ENCODE data around the gene PDZRN3. TPM values are rescaled to one million over a fixed set of nuclear protein-coding genes. Genes with fewer than 3 reads are reported as not detected.

PDZRN3 gene
- total RNA-seq, 1 experiment from 2014 or later = 19.2 TPM

- Histone ChIP-seq H3K9me3 (no peaks in the 10 kb centered on the region), H3K4me3 (no peak overlapping the region), H3K27me3 (no peaks in the 10 kb centered on the region), H3K36me3 (peaks cover 13% of the 10 kb centered on the region)
- no peak for DNase-seq
These were observed 20.3 kb downstream of the PDZRN3 start for GRCh38 chr3:73604451-73604850.

GRCh38 chr3:73603762-73604171 is 21.0 kb downstream of the PDZRN3 start:
- no peak for DNase-seq
- no peak overlapping the region for H3K4me3 ChIP-seq
- H3K36me3 ChIP-seq = peaks cover 19% of the 10 kb centered on the region
- no peaks in the 10 kb centered on the region for H3K27me3 ChIP-seq
- no peaks in the 10 kb centered on the region for H3K9me3 ChIP-seq

GRCh38 chr3:73602170-73602569 is 22.6 kb downstream of the PDZRN3 start:
- DNase-seq = peak; percentile 84

GRCh38 chr3:73601481-73601880 is 23.3 kb downstream of the PDZRN3 start:
- Histone ChIP-seq H3K9me3 (no peaks in the 10 kb centered on the region), H3K27me3 (no peaks in the 10 kb centered on the region), H3K4me3 (no peak overlapping the region), H3K36me3 (peaks cover 23% of the 10 kb centered on the region)
- no peak for DNase-seq

More at GRCh38 chr3:73602170-73602569, 22.6 kb downstream of the PDZRN3 start:
- Histone ChIP-seq H3K27me3 (no peaks in the 10 kb centered on the region), H3K9me3 (no peaks in the 10 kb centered on the region), H3K36me3 (peaks cover 20% of the 10 kb centered on the region), H3K4me3 (no peak overlapping the region)

GRCh38 chr3:73601011-73601410 is 23.7 kb downstream of the PDZRN3 start:
- no peak for DNase-seq
- peaks cover 28% of the 10 kb centered on the region for H3K36me3 ChIP-seq
- no peaks in the 10 kb centered on the region for H3K27me3 ChIP-seq
- no peaks in the 10 kb centered on the region for H3K9me3 ChIP-seq
- H3K4me3 ChIP-seq = no peak overlapping the region

- Histone ChIP-seq H3K36me3 (peaks cover 33% of the 10 kb centered on the region), H3K9me3 (0 out of 2 replicates have a peak, but pooled peaks cover 2% of the 10 kb centered on the region), H3K27me3 (no peaks in the 10 kb centered on the region), H3K4me3 (no peak overlapping the region)
- DNase-seq = peak; percentile 32
These were observed 24.3 kb downstream of the PDZRN3 start for GRCh38 chr3:73600293-73600938.

- Histone ChIP-seq H3K4me3 (no peak overlapping the region), H3K27me3 (no peaks in the 10 kb centered on the region), H3K36me3 (peaks cover 33% of the 10 kb centered on the region), H3K9me3 (0 out of 2 replicates have a peak, but pooled peaks cover 2% of the 10 kb centered on the region)
- DNase-seq = no peak
These were observed 25.1 kb downstream of the PDZRN3 start for GRCh38 chr3:73599605-73600004.

GRCh38 chr3:73597476-73597875 is 27.3 kb downstream of the PDZRN3 start:
- DNase-seq = no peak
- peaks cover 30% of the 10 kb centered on the region for H3K36me3 ChIP-seq
- no peak overlapping the region for H3K4me3 ChIP-seq
- 0 out of 2 replicates have a peak, but pooled peaks cover 2% of the 10 kb centered on the region for H3K9me3 ChIP-seq
- no peaks in the 10 kb centered on the region for H3K27me3 ChIP-seq

- H3K4me3 ChIP-seq = no peak overlapping the region
- peaks cover 18% of the 10 kb centered on the region for H3K36me3 ChIP-seq
- 0 out of 2 replicates have a peak, but pooled peaks cover 2% of the 10 kb centered on the region for H3K9me3 ChIP-seq
- no peak for DNase-seq
- no peaks in the 10 kb centered on the region for H3K27me3 ChIP-seq
These were observed 32.3 kb downstream of the PDZRN3 start for GRCh38 chr3:73592154-73593144.

GRCh38 chr3:73591286-73591800 is 33.4 kb downstream of the PDZRN3 start:
- H3K9me3 ChIP-seq = 0 out of 2 replicates have a peak, but pooled peaks cover 2% of the 10 kb centered on the region
- H3K4me3 ChIP-seq = no peak overlapping the region
- no peak for DNase-seq
- peaks cover 14% of the 10 kb centered on the region for H3K36me3 ChIP-seq
- no peaks in the 10 kb centered on the region for H3K27me3 ChIP-seq

- H3K9me3 ChIP-seq = no peaks in the 10 kb centered on the region
- peaks cover 5% of the 10 kb centered on the region for H3K36me3 ChIP-seq
- no peaks in the 10 kb centered on the region for H3K27me3 ChIP-seq
- H3K4me3 ChIP-seq = no peak overlapping the region
- no peak for DNase-seq
These were observed 38.1 kb downstream of the PDZRN3 start for GRCh38 chr3:73586628-73587027.

- Histone ChIP-seq H3K27me3 (no peaks in the 10 kb centered on the region), H3K36me3 (peaks cover 5% of the 10 kb centered on the region), H3K4me3 (no peak overlapping the region), H3K9me3 (no peaks in the 10 kb centered on the region)
- DNase-seq = no peak
These were observed 38.6 kb downstream of the PDZRN3 start for GRCh38 chr3:73586190-73586589.

GRCh38 chr3:73584873-73585272 is 39.9 kb downstream of the PDZRN3 start:
- H3K27me3 ChIP-seq = no peaks in the 10 kb centered on the region
- H3K4me3 ChIP-seq = no peak overlapping the region
- DNase-seq = no peak
- H3K9me3 ChIP-seq = no peaks in the 10 kb centered on the region
- peaks cover 5% of the 10 kb centered on the region for H3K36me3 ChIP-seq

GRCh38 chr3:73582535-73582934 is 42.2 kb downstream of the PDZRN3 start:
- no peaks in the 10 kb centered on the region; the same call in 1 of the 2 replicates for H3K36me3 ChIP-seq
- H3K4me3 ChIP-seq = no peak overlapping the region
- DNase-seq = no peak
- no peaks in the 10 kb centered on the region for H3K27me3 ChIP-seq
- H3K9me3 ChIP-seq = no peaks in the 10 kb centered on the region

- H3K27me3 ChIP-seq = no peaks in the 10 kb centered on the region
- no peaks in the 10 kb centered on the region; the same call in 1 of the 2 replicates for H3K36me3 ChIP-seq
- H3K9me3 ChIP-seq = no peaks in the 10 kb centered on the region
- H3K4me3 ChIP-seq = no peak overlapping the region
- DNase-seq = no peak
These were observed 43.5 kb downstream of the PDZRN3 start for GRCh38 chr3:73581134-73581846.

- Histone ChIP-seq H3K36me3 (no peaks in the 10 kb centered on the region; the same call in 1 of the 2 replicates), H3K9me3 (no peaks in the 10 kb centered on the region), H3K4me3 (no peak overlapping the region), H3K27me3 (no peaks in the 10 kb centered on the region)
- peak; percentile 80 for DNase-seq
These were observed 44.4 kb downstream of the PDZRN3 start for GRCh38 chr3:73580343-73580742.
